Fibroblast of villous mesenchyme (primary cell): ENCODE data around the gene COL20A1. TPM values are rescaled to one million over a fixed set of nuclear protein-coding genes. Genes with fewer than 3 reads are reported as not detected.
A peak's percentile ranks its signal among the peaks of the same experiment; 100 is the strongest.

Experiments
- DNase-seq: peaks from one replicate; pipeline ENCODE4 v3.0.0-alpha.2; 2010; ENCODE audit warnings: low read depth
- H3K4me3 ChIP-seq: 2 replicates; pipeline ENCODE4 v1.5.1; 2011; ENCODE audit warnings: low read depth, mild to moderate bottlenecking, low read length
- small RNA-seq: library from RNA; depleted of rRNA; stranded (forward); fragments of <200 nt; gene quantifications from one replicate; pipeline ENCODE3, GENCODE V24; 2012
- total RNA-seq: library from RNA; depleted of rRNA; stranded (reverse); fragments of >200 nt; gene quantifications from 2 replicates; pipeline ENCODE4 v1.2.3, GENCODE V29; 2012
- TF ChIP-seq, protein P1 (sequence below): IDR thresholded peaks from 2 replicates; pipeline ENCODE4 v1.5.1; 2012; ENCODE audit warnings: low read depth, mild to moderate bottlenecking, low read length; ENCODE audit not compliant: insufficient read depth

COL20A1 gene
- total RNA-seq, 1 donor = under 0.01 TPM

DNA sequence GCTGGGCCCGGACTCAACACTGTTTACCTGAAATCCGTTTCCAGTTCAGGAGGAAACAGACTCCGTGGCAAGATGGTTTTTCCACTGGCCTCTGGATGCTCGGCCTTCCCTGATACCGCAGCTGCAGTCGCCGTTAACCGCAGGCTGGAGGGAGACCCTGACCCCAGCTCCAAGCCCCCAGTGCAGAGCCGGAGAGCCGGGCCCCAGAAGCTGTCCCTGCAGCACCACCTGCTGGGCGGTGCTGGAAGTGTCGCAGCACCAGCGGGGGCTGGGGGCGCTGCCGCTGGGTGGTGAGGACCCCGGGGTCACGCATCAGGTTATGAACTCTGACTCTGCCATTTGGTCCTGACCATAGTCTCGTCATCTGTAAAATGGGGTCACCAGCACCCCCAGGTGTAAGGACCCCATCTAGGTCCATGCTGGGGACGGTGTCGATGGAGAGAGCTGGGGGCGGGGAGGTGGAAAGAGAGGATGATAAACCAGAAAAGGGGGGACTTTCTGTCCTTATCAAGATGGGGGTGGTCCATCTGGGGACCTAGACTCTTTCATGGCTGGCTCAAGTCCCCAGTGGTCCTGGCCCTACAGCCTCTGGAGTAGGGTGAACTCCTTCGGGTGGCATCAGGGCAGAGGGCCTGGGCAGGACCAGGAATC lies 88.9 kb downstream of the COL20A1 start:
- DNase-seq = no peak
- TF ChIP-seq, protein P1, sequence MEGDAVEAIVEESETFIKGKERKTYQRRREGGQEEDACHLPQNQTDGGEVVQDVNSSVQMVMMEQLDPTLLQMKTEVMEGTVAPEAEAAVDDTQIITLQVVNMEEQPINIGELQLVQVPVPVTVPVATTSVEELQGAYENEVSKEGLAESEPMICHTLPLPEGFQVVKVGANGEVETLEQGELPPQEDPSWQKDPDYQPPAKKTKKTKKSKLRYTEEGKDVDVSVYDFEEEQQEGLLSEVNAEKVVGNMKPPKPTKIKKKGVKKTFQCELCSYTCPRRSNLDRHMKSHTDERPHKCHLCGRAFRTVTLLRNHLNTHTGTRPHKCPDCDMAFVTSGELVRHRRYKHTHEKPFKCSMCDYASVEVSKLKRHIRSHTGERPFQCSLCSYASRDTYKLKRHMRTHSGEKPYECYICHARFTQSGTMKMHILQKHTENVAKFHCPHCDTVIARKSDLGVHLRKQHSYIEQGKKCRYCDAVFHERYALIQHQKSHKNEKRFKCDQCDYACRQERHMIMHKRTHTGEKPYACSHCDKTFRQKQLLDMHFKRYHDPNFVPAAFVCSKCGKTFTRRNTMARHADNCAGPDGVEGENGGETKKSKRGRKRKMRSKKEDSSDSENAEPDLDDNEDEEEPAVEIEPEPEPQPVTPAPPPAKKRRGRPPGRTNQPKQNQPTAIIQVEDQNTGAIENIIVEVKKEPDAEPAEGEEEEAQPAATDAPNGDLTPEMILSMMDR = peak; percentile 85
- H3K4me3 ChIP-seq = no peak overlapping the region

DNA sequence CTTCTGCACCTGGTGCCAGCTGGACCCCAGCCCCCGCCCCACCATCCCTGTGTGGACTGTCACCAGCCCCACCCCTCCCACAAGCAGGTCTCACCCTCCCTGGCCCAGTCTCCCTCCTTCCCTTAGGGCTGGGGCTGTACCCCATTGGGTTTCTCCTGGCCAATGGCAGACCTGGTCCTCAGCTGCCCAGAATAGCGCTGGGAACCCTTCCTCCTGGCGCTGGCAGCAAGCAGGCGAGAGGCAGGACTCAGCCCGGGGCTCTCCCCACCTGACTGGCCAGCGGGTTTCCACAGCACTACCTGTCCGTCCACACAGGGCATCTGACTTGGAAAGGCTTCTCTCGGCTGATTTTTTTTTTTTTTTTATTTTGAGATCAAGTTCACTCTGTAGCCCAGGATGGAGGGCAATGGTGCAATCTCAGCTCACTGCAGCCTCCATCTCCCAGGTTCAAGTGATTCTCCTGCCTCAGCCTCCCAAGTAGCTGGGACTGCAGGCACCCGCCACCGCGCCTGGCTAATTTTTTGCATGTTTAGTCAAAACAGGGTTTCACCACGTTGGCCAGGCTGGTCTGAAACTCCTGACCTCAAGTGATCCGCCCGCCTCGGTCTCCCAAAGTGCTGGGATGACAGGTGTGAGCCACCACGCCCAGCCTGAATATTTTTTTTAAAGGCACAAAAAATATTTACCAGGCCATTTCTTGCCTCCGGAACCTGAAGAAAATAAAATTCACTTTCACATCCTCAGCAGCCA lies 89.7 kb downstream of the COL20A1 start:
- DNase-seq = no peak
- TF ChIP-seq, protein P1 = no peak
- no peak overlapping the region for H3K4me3 ChIP-seq

DNA sequence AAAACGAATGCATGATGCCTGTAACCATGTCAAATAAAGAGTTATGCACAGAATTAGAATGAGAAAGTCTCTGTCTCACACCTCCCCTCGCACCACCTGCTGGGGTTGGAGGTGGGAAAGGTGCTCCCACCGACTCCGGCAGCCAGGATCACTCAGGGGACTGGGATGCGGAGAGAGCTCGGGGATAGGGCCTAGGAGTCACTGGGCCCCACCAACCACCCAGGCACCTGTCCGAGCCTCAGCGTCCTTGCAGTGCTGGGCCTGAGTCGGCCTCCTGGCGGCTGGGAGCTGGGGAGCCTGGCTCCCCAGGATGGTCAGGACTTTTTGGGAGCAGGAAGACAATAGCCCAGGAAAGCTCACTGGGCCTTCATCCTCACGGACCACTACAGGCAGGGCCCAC lies 90.6 kb downstream of the COL20A1 start:
- TF ChIP-seq, protein P1 = no peak
- H3K4me3 ChIP-seq = no peak overlapping the region
- DNase-seq = no peak

GRCh38 chr20:63384336-63384735 lies 91.3 kb downstream of the COL20A1 start:
- TF ChIP-seq, protein P1 = no peak
- no peak overlapping the region for H3K4me3 ChIP-seq
- no peak for DNase-seq

Small RNAs within 50 kb of the gene (small RNA-seq; reads per million reads assigned to genes)
- gene MIR4326 (not detected), gene RNU6-994P (not detected)

Other genes starting within 250 kb of the COL20A1 start
- gene YTHDF1, start 77.1 kb upstream of the COL20A1 start, total RNA-seq = 24.8 and 30.7 TPM in 2 replicates
- 0.32 TPM in 1 of 2 replicates, not detected in the other for gene BIRC7, start 57.3 kb upstream of the COL20A1 start, total RNA-seq
- not detected in 2 replicates for gene NKAIN4, start 38.7 kb upstream of the COL20A1 start, total RNA-seq
- 85.5 and 109 TPM in 2 replicates for gene ARFGAP1, start 20.4 kb upstream of the COL20A1 start, total RNA-seq
- gene CHRNA4, start 68.2 kb downstream of the COL20A1 start, total RNA-seq = not detected in 2 replicates
- not detected in 2 replicates for gene KCNQ2, start 179.5 kb downstream of the COL20A1 start, total RNA-seq
- gene EEF1A2, start 205.9 kb downstream of the COL20A1 start, total RNA-seq = under 0.01 and 0.43 TPM in 2 replicates
- 38.4 and 78.0 TPM in 2 replicates for gene PPDPF, start 227.6 kb downstream of the COL20A1 start, total RNA-seq
- under 0.01 TPM in 2 replicates for gene PTK6, start 244.2 kb downstream of the COL20A1 start, total RNA-seq